Measurements from ENCODE around the gene TMEM117. TPM values are rescaled to one million over a fixed set of nuclear protein-coding genes. Genes with fewer than 3 reads are reported as not detected.

The TMEM117 gene
- total and polyA plus RNA-seq, 2 donors (not counting 3 experiments of a cell fraction or from before 2014, with no cell fraction given): 1.2 to 3.8 TPM

GRCh38 chr12:44157359-44157758, 321.5 kb downstream of the TMEM117 start:
- Histone ChIP-seq H3K9me3 (replicated peaks; ENCODE audit: control insufficient read depth, insufficient read depth, low read length) (no peaks in the 10 kb centered on the region), H2AFZ (ENCODE audit: low read depth, low read length) (no peak overlapping the region), H3K9me1 (replicated peaks; ENCODE audit: control insufficient read depth, extremely low read depth, insufficient read depth, low read length) (no peaks in the 10 kb centered on the region), H3K79me2 (ENCODE audit: control insufficient read depth, insufficient read depth, low read length) (no peaks in the 10 kb centered on the region), H3K4me3 (replicated peaks in 1 of 3; ENCODE audit: insufficient read depth in 1 of 3, low read depth in 1 of 3, low read length in 3 of 3) (no peak overlapping the region), H3K27ac (ENCODE audit: insufficient read depth, low read depth, low read length) (no peak overlapping the region), H3K9ac (replicated peaks; ENCODE audit: extremely low read depth, insufficient read depth, low read length) (no peak overlapping the region), H3K36me3 (ENCODE audit: control insufficient read depth in 2 of 2, extremely low read depth in 1 of 2, insufficient read depth in 2 of 2, low read length in 2 of 2) (no peaks in the 10 kb centered on the region), H4K20me1 (replicated peaks; ENCODE audit: control insufficient read depth, extremely low read depth, insufficient read depth, low read length) (no peaks in the 10 kb centered on the region), H3K4me1 (ENCODE audit: control insufficient read depth, extremely low read depth, insufficient read depth, low read length) (no peaks in the 10 kb centered on the region), H3K4me2 (ENCODE audit: insufficient read depth, low read length) (no peak overlapping the region), H3K27me3 (ENCODE audit: control insufficient read depth in 2 of 2, insufficient read depth in 2 of 2, low read length in 2 of 2) (no peaks in the 10 kb centered on the region)
- BruUV-seq (replicated peaks): no TSS peak
- intact Hi-C loops (cut with micrococcal nuclease): no loop called here
- TF ChIP-seq POLR2AphosphoS5 (IDR thresholded peaks at IDR 0.05; ENCODE audit: insufficient read depth, low read depth, low read length) (no peak), CTCF (IDR thresholded peaks at IDR 0.05; ENCODE audit: extremely low read depth in 1 of 2, insufficient read depth in 1 of 2, low read depth in 1 of 2, low read length in 2 of 2) (no peak), GATA2 (IDR thresholded peaks at IDR 0.05; ENCODE audit: insufficient read depth, insufficient read length, low read depth, low read length) (no peak), MAX (IDR thresholded peaks at IDR 0.05; ENCODE audit: insufficient read depth, insufficient read length) (no peak), MYC (IDR thresholded peaks at IDR 0.05; ENCODE audit: low read depth, low read length) (no peak)
- ChIA-PET CTCF (no interaction called here), POLR2A (no interaction called here)
- dilution Hi-C loops (cut with MboI; ENCODE audit: extremely low pct_ligation_motif_present, low sequenced_read_pairs): no loop called here
- FAIRE-seq (no peak), DNase-seq (ENCODE audit: low read depth, low spot score) (no peak)

GRCh38 chr12:44158746-44159145, 322.9 kb downstream of the TMEM117 start:
- intact Hi-C loops (cut with micrococcal nuclease): no loop called here
- Histone ChIP-seq H2AFZ (ENCODE audit: low read depth, low read length) (no peak overlapping the region), H3K27ac (ENCODE audit: insufficient read depth, low read depth, low read length) (no peak overlapping the region), H3K9ac (replicated peaks; ENCODE audit: extremely low read depth, insufficient read depth, low read length) (no peak overlapping the region), H3K4me2 (ENCODE audit: insufficient read depth, low read length) (no peak overlapping the region), H3K79me2 (ENCODE audit: control insufficient read depth, insufficient read depth, low read length) (no peaks in the 10 kb centered on the region), H3K4me1 (ENCODE audit: control insufficient read depth, extremely low read depth, insufficient read depth, low read length) (no peaks in the 10 kb centered on the region), H4K20me1 (replicated peaks; ENCODE audit: control insufficient read depth, extremely low read depth, insufficient read depth, low read length) (no peaks in the 10 kb centered on the region), H3K9me3 (replicated peaks; ENCODE audit: control insufficient read depth, insufficient read depth, low read length) (no peaks in the 10 kb centered on the region), H3K4me3 (replicated peaks in 1 of 3; ENCODE audit: insufficient read depth in 1 of 3, low read depth in 1 of 3, low read length in 3 of 3) (no peak overlapping the region), H3K27me3 (ENCODE audit: control insufficient read depth in 2 of 2, insufficient read depth in 2 of 2, low read length in 2 of 2) (no peaks in the 10 kb centered on the region), H3K36me3 (ENCODE audit: control insufficient read depth in 2 of 2, extremely low read depth in 1 of 2, insufficient read depth in 2 of 2, low read length in 2 of 2) (no peaks in the 10 kb centered on the region), H3K9me1 (replicated peaks; ENCODE audit: control insufficient read depth, extremely low read depth, insufficient read depth, low read length) (no peaks in the 10 kb centered on the region)
- no peak for TF ChIP-seq POLR2AphosphoS5 (IDR thresholded peaks at IDR 0.05; ENCODE audit: insufficient read depth, low read depth, low read length)
- TF ChIP-seq CTCF (IDR thresholded peaks at IDR 0.05; ENCODE audit: extremely low read depth in 1 of 2, insufficient read depth in 1 of 2, low read depth in 1 of 2, low read length in 2 of 2): no peak
- TF ChIP-seq EZH2 (IDR thresholded peaks at IDR 0.05; ENCODE audit: borderline replicate concordance, low read depth, low read length, severe bottlenecking): no peak
- no peak for TF ChIP-seq MAX (IDR thresholded peaks at IDR 0.05; ENCODE audit: insufficient read depth, insufficient read length)
- TF ChIP-seq FOS (IDR thresholded peaks at IDR 0.05; ENCODE audit: borderline replicate concordance, insufficient read depth, low read length): no peak
- no peak for TF ChIP-seq POLR2A (IDR thresholded peaks at IDR 0.05; ENCODE audit: low read depth, low read length)
- no peak for TF ChIP-seq MYC (IDR thresholded peaks at IDR 0.05; ENCODE audit: low read depth, low read length)
- dilution Hi-C loops (cut with MboI; ENCODE audit: extremely low pct_ligation_motif_present, low sequenced_read_pairs): no loop called here
- BruUV-seq (replicated peaks): no TSS peak
- DNase-seq (ENCODE audit: low read depth, low spot score): no peak
- CTCF ChIA-PET: no interaction called here
- POLR2A ChIA-PET: no interaction called here
- no peak for FAIRE-seq

All from endothelial cell of umbilical vein (primary cell).